Erythroblast (primary cell): Measurements from ENCODE around the gene PCDHGC3.

Source experiments
- DNase-seq, 2 experiments: peaks; one replicate each; lab custom pipeline; 2025; lab: John Stamatoyannopoulos, UW
- GATA1 ChIP-seq: IDR thresholded peaks from 2 replicates; pipeline ENCODE4 v1.6.1; 2011; ENCODE audit warnings: low read depth, mild to moderate bottlenecking, control low read depth, low read length, moderate library complexity
- POLR2A ChIP-seq: IDR thresholded peaks from 2 replicates; pipeline ENCODE4 v1.6.1; 2011; ENCODE audit warnings: mild to moderate bottlenecking, low read length

PCDHGC3 gene

GRCh38 chr5:141516672-141517025, 40.9 kb downstream of the PCDHGC3 start:
- no peak for DNase-seq
- TF ChIP-seq GATA1 (no peak), POLR2A (no peak)

DNA sequence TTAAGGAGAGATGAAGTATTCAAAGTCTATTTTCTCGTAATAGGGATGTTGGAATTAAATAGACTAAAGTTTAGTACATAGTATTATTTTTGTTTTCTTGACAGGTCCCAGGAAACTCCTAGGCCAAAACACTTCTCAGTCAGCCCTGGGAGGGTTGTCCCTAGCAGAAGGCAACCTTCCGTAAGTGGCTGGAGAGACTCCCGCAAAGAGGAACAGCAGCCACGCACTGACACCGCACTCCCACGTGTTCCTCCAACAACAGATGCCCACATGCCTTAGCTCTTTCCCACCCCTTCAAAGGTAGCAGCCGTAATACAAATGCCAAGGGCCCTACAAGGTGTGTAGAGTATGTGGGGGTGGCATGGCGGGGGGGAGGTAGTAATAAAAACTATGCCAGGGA, 41.5 kb downstream of the PCDHGC3 start:
- no peak for DNase-seq
- TF ChIP-seq GATA1: no peak
- TF ChIP-seq POLR2A: no peak

GRCh38 chr5:141517880-141518617, 42.3 kb downstream of the PCDHGC3 start:
- DNase-seq: no peak
- TF ChIP-seq POLR2A (no peak), GATA1 (no peak)

GRCh38 chr5:141518618-141519015, 42.9 kb downstream of the PCDHGC3 start:
- TF ChIP-seq GATA1 (no peak), POLR2A (no peak)
- DNase-seq: no peak

DNA sequence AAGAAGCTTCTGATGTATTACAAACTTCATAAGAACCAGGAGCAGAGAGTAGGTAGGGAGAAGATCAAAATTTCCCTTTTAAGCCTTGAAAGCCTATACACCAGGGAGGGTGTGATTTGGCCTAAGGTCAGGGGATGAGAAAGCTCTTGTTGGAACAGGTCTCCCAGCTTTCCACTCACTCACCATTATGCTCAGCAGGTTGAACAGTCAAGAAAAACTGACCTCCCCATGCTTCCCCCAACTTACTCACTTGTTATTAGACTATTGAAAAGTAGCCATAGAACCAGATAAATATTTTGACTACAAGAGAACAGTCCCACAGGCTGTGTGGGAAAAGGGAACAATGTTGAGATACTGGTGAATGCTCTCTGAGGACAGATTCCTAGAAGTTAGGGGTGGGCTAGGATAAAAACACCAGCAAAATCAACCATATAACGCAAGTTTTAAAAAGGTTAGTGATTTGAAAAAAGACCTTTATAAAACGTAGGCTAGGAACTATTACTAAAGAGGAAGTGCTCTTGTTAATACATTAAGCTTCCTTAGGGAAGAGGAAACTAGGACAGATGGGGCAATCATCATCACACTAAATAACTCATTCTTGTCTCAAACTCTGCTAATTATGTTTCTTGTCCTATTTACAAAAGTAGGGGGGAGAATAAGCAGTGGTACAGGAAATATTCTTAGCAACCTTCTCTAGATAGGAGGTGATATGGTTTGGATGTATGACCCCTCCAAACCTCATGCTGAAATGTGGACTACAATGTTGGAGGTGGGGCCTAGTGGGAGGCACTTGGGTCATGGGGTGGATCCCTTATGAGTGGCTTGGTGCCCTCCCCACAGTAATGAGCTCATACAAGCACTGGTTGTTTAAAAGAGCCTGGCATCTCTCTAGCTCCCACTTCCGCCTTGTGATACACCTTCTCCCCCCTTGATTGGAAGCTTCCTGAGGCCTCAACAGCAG, 44.1 kb downstream of the PCDHGC3 start:
- no peak for TF ChIP-seq GATA1
- no peak for TF ChIP-seq POLR2A
- DNase-seq: no peak

GRCh38 chr5:141521244-141521781, 45.5 kb downstream of the PCDHGC3 start:
- peak in 1 of 2 experiments; percentile 27 for DNase-seq
- TF ChIP-seq POLR2A: no peak
- no peak for TF ChIP-seq GATA1

GRCh38 chr5:141522301-141522700, 46.5 kb downstream of the PCDHGC3 start:
- DNase-seq: no peak
- TF ChIP-seq POLR2A (no peak), GATA1 (no peak)

DNA sequence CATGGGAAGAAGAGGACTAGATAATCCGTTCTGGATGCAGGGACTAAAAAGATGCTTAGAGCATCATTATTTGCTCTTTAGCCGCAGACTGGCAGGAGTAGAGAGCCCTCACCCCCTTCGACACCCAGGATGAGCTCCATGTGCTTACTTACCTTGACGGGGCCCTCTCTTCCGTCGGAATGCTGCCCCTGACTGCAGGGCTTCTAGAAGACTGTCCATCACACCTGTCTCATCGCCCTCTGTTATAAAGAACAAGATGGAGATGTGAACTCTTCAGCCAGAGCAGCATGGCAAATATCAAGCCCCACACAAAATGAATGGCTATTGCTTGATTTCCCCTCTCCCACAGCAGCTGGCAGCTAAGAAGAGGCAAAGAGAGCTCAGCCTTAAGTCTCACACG, 48.2 kb downstream of the PCDHGC3 start:
- DNase-seq: no peak
- TF ChIP-seq POLR2A: no peak
- TF ChIP-seq GATA1: no peak

- TF ChIP-seq POLR2A (no peak), GATA1 (no peak)
- DNase-seq: peak; percentile 72 to 83
Observed at GRCh38 chr5:141524604-141525597, 49.1 kb downstream of the PCDHGC3 start.

DNA sequence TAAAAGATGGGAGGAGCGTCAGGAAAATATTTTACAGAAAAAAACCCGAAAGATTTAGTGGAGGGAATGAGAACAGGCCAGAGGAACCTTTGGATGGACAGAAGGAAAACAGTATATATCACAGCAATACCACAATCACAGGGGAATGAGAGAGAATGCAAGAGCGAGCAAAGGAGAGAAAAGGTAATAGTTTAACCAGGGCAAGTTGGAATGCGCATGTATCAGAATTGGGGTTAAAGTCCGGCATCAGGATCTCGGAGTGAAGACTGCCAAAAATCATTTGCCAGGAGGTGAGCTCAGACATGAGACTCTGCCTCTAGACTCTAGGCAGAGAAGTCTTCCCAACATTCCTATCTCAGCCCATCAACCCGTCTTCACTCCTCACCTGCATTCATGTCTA, 49.9 kb downstream of the PCDHGC3 start:
- no peak for DNase-seq
- TF ChIP-seq GATA1: no peak
- no peak for TF ChIP-seq POLR2A

- no peak for DNase-seq
- no peak for TF ChIP-seq GATA1
- no peak for TF ChIP-seq POLR2A
Observed at GRCh38 chr5:141527426-141527825, 51.7 kb downstream of the PCDHGC3 start.
